GM12892 (cell line): ENCODE results near the gene AFF3.

Source experiments
- POLR2A ChIP-seq: IDR thresholded peaks from 2 replicates; pipeline ENCODE4 v1.6.1; 2011; ENCODE audit warnings: low read depth, low read length, control low read depth
- POLR2AphosphoS5 ChIP-seq: IDR thresholded peaks from 2 replicates; pipeline ENCODE4 v1.6.1; 2011; ENCODE audit warnings: low read depth, low read length, control low read depth

- TF ChIP-seq POLR2A, result no peak
- no peak for TF ChIP-seq POLR2AphosphoS5
Measured at GRCh38 chr2:99611034-99611433, 531.4 kb downstream of the AFF3 start.
